Activated CD8-positive, alpha-beta memory T cell treated with anti-CD3 and anti-CD28 coated beads, Interleukin-2, amount 50 U/mL, for 24 hours (primary cell): ENCODE data around the gene CDS2.

Experiments
- DNase-seq: peaks from one replicate; pipeline ENCODE4 v3.0.0-alpha.2; 2020; ENCODE audit errors: extremely low read depth

The CDS2 gene

GRCh38 chr20:5119435-5120184 is 7.2 kb upstream of the CDS2 start, which contains the start of gene PCNA:
TSS of gene PCNA (minus strand) at chr20:5119958. CDS start at chr20:5119798, 160 bp downstream.
- peak; percentile 93 for DNase-seq

- no peak for DNase-seq
Observed at GRCh38 chr20:5120185-5120476, 6.7 kb upstream of the CDS2 start.

- no peak for DNase-seq
Observed at GRCh38 chr20:5122873-5123260, 3.9 kb upstream of the CDS2 start.

- peak; percentile 30 for DNase-seq
Observed at GRCh38 chr20:5127204-5127858, 523 bp downstream of the CDS2 start.

- DNase-seq, result no peak
Observed at GRCh38 chr20:5127859-5128424, 1.1 kb downstream of the CDS2 start.

GRCh38 chr20:5128886-5129285 is 2.1 kb downstream of the CDS2 start:
- no peak for DNase-seq

- no peak for DNase-seq
Observed at GRCh38 chr20:5131502-5131901, 4.7 kb downstream of the CDS2 start.

GRCh38 chr20:5133998-5134397 is 7.2 kb downstream of the CDS2 start:
- DNase-seq, result no peak

- no peak for DNase-seq
Observed at GRCh38 chr20:5135363-5136012, 8.7 kb downstream of the CDS2 start.

GRCh38 chr20:5136096-5136495 is 9.3 kb downstream of the CDS2 start:
- no peak for DNase-seq

GRCh38 chr20:5140195-5140594 is 13.4 kb downstream of the CDS2 start:
- no peak for DNase-seq

- no peak for DNase-seq
Observed at GRCh38 chr20:5141615-5142014, 14.8 kb downstream of the CDS2 start.

GRCh38 chr20:5143851-5144250 is 17.0 kb downstream of the CDS2 start:
- no peak for DNase-seq

- no peak for DNase-seq
Observed at GRCh38 chr20:5145365-5146098, 18.7 kb downstream of the CDS2 start.

GRCh38 chr20:5146099-5146668 is 19.4 kb downstream of the CDS2 start:
- no peak for DNase-seq

- DNase-seq, result no peak
Observed at GRCh38 chr20:5146871-5147592, 20.2 kb downstream of the CDS2 start.

- no peak for DNase-seq
Observed at GRCh38 chr20:5148581-5148980, 21.8 kb downstream of the CDS2 start.

- DNase-seq, result no peak
Observed at GRCh38 chr20:5149892-5150225, 23.1 kb downstream of the CDS2 start.

- DNase-seq, result no peak
Observed at GRCh38 chr20:5150226-5151076, 23.6 kb downstream of the CDS2 start.

GRCh38 chr20:5153152-5153467 is 26.3 kb downstream of the CDS2 start:
- no peak for DNase-seq
